HG03039 (cell line): ENCODE measurements around the gene IL31RA.
"Not testable (repeated sequence)": the region's sequence is repeated elsewhere in the genome, so short reads cannot be mapped to it uniquely, and the experiment has no call there.

Source experiments
- ATAC-seq: cut with Tn5 transposase; IDR thresholded peaks from one replicate; pipeline ENCODE4 v1.9.1; 2021; ENCODE audit warnings: mild to moderate bottlenecking, moderate library complexity; ENCODE audit not compliant: unreplicated experiment

IL31RA gene

GRCh38 chr5:55850839-55851674 lies at the start of gene IL31RA:
Gene IL31RA, plus strand, starts transcription at chr5:55851357. Its CDS starts 214 bp downstream, at chr5:55851571.
- no peak for ATAC-seq

- not testable (repeated sequence) for ATAC-seq
These were observed 42.3 kb upstream of the IL31RA start for GRCh38 chr5:55808814-55809213.

GRCh38 chr5:55815939-55816338 lies 35.2 kb upstream of the IL31RA start:
- ATAC-seq: not testable (repeated sequence)

GRCh38 chr5:55816342-55816741 lies 34.8 kb upstream of the IL31RA start:
- no peak for ATAC-seq

- ATAC-seq: no peak
These were observed 34.1 kb upstream of the IL31RA start for GRCh38 chr5:55817030-55817429.

- ATAC-seq: no peak
These were observed 30.7 kb upstream of the IL31RA start for GRCh38 chr5:55820488-55820887.

GRCh38 chr5:55821731-55822512 lies 29.2 kb upstream of the IL31RA start:
- no peak for ATAC-seq

- ATAC-seq: no peak
These were observed 27.9 kb upstream of the IL31RA start for GRCh38 chr5:55823151-55823796.

GRCh38 chr5:55829956-55830355 lies 21.2 kb upstream of the IL31RA start:
- no peak for ATAC-seq

- no peak for ATAC-seq
These were observed 18.7 kb upstream of the IL31RA start for GRCh38 chr5:55832446-55832845.

- ATAC-seq: no peak
These were observed 15.0 kb upstream of the IL31RA start for GRCh38 chr5:55836191-55836590.

GRCh38 chr5:55841976-55842375 lies 9.2 kb upstream of the IL31RA start:
- no peak for ATAC-seq

GRCh38 chr5:55847837-55848236 lies 3.3 kb upstream of the IL31RA start:
- ATAC-seq: no peak

- no peak for ATAC-seq
These were observed 2.4 kb upstream of the IL31RA start for GRCh38 chr5:55848783-55849182.

GRCh38 chr5:55851675-55851979 lies 470 bp downstream of the IL31RA start:
- no peak for ATAC-seq

- ATAC-seq: no peak
These were observed 1.3 kb downstream of the IL31RA start for GRCh38 chr5:55852503-55852902.

- no peak for ATAC-seq
These were observed 2.0 kb downstream of the IL31RA start for GRCh38 chr5:55853041-55853670.

GRCh38 chr5:55853818-55854217 lies 2.7 kb downstream of the IL31RA start:
- ATAC-seq: no peak

- no peak for ATAC-seq
These were observed 4.4 kb downstream of the IL31RA start for GRCh38 chr5:55855509-55855908.

GRCh38 chr5:55856516-55857246 lies 5.5 kb downstream of the IL31RA start:
- ATAC-seq: no peak

- ATAC-seq: no peak
These were observed 6.1 kb downstream of the IL31RA start for GRCh38 chr5:55857247-55857640.
